Right ventricle myocardium inferior (tissue), 1 donor: Measurements from ENCODE around the gene CYGB. TPM values are rescaled to one million over a fixed set of nuclear protein-coding genes. Genes with fewer than 3 reads are reported as not detected.
"Not testable (repeated sequence)": the region's sequence is repeated elsewhere in the genome, so short reads cannot be mapped to it uniquely, and the experiment has no call there.

Source experiments
- ATAC-seq: fragments of 200-7000 bp; cut with Tn5 transposase; one replicate; pipeline ENCODE4 v1.9.1; 2020; ENCODE audit warnings: mild to moderate bottlenecking, moderate library complexity
- DNase-seq: peaks from one replicate; pipeline ENCODE4 v3.0.0; 2021; ENCODE audit errors: missing footprints
- intact Hi-C: fragments of 100-400 bp; cut with DNase I; formaldehyde crosslinking; loops from one replicate; pipeline ENCODE4 v1.11.0; 2022
- total RNA-seq: library from RNA; stranded (reverse); fragmentation: NEBNext Ultra II Directional; extraction: Animal tissue kit (Norgen Biotek cat#: 25700); gene quantifications from one replicate; pipeline ENCODE4 v1.2.1, GENCODE V29; 2021
- donor health status: DM: no; HTN: yes; CAD: no; lungs with severe emphysema.

Gene CYGB
- total RNA-seq, 1 donor from 2014 or later: 38.2 TPM

GRCh38 chr17:76543482-76543825 is 5.9 kb upstream of the CYGB start:
- DNase-seq (no peak), ATAC-seq (no peak)
- intact Hi-C loops: no loop called here

- intact Hi-C loops: no loop called here
- ATAC-seq (no peak), DNase-seq (no peak)
Observed at GRCh38 chr17:76542984-76543383, 5.5 kb upstream of the CYGB start.

- intact Hi-C loops: no loop called here
- DNase-seq (no peak), ATAC-seq (no peak)
Observed at GRCh38 chr17:76542566-76542971, 5.1 kb upstream of the CYGB start.

- DNase-seq: no peak
- intact Hi-C loops: no loop called here
- ATAC-seq: no peak
Observed at GRCh38 chr17:76541739-76542454, 4.4 kb upstream of the CYGB start.

- ATAC-seq (peak; percentile 88), DNase-seq (peak; percentile 94)
- intact Hi-C loops: no loop called here
Observed at GRCh38 chr17:76540381-76541300, 3.1 kb upstream of the CYGB start.

GRCh38 chr17:76539631-76540271 is 2.2 kb upstream of the CYGB start, which contains the start of gene PRCD:
PRCD (plus strand) TSS chr17:76540044; CDS start chr17:76540142, 98 bp downstream.
- intact Hi-C loops: no loop called here
- DNase-seq (peak; percentile 44), ATAC-seq (no peak)

GRCh38 chr17:76538941-76539570 is 1.5 kb upstream of the CYGB start:
- intact Hi-C loops: no loop called here
- no peak for ATAC-seq
- DNase-seq: peak; percentile 61

- DNase-seq: peak; percentile 69
- no peak for ATAC-seq
- intact Hi-C loops: no loop called here
Observed at GRCh38 chr17:76538281-76538931, 897 bp upstream of the CYGB start.

- DNase-seq: peak; percentile 80
- no peak for ATAC-seq
Observed at GRCh38 chr17:76537288-76537577, 276 bp downstream of the CYGB start.

GRCh38 chr17:76536511-76537287 is 810 bp downstream of the CYGB start:
- intact Hi-C loops: no loop called here
- ATAC-seq: no peak
- peak; percentile 34 for DNase-seq

More at GRCh38 chr17:76537288-76537577, 276 bp downstream of the CYGB start:
- intact Hi-C loops: no loop called here

GRCh38 chr17:76535788-76536510 is 1.6 kb downstream of the CYGB start:
- ATAC-seq: no peak
- intact Hi-C loops: no loop called here
- DNase-seq: peak; percentile 55

GRCh38 chr17:76534831-76535732 is 2.4 kb downstream of the CYGB start:
- intact Hi-C loops: no loop called here
- DNase-seq: peak; percentile 57
- ATAC-seq: no peak

- intact Hi-C loops, DNase-seq, ATAC-seq: not testable (repeated sequence)
Observed at GRCh38 chr17:76533640-76534359, 3.7 kb downstream of the CYGB start.

GRCh38 chr17:76532072-76532651 is 5.3 kb downstream of the CYGB start:
- ATAC-seq (no peak), DNase-seq (peak; percentile 37)
- intact Hi-C loops: no loop called here

- intact Hi-C loops: no loop called here
- ATAC-seq (no peak), DNase-seq (peak; percentile 58)
Observed at GRCh38 chr17:76531486-76532038, 5.9 kb downstream of the CYGB start.
